HG03432 (cell line): Measurements from ENCODE around the gene ACP3.
"Not testable (repeated sequence)": the region's sequence is repeated elsewhere in the genome, so short reads cannot be mapped to it uniquely, and the experiment has no call there.

ENCODE experiments used
- ATAC-seq: cut with Tn5 transposase; IDR thresholded peaks from one replicate; pipeline ENCODE4 v1.9.1; 2021; ENCODE audit warnings: mild to moderate bottlenecking, moderate library complexity; ENCODE audit not compliant: unreplicated experiment

The ACP3 gene

DNA sequence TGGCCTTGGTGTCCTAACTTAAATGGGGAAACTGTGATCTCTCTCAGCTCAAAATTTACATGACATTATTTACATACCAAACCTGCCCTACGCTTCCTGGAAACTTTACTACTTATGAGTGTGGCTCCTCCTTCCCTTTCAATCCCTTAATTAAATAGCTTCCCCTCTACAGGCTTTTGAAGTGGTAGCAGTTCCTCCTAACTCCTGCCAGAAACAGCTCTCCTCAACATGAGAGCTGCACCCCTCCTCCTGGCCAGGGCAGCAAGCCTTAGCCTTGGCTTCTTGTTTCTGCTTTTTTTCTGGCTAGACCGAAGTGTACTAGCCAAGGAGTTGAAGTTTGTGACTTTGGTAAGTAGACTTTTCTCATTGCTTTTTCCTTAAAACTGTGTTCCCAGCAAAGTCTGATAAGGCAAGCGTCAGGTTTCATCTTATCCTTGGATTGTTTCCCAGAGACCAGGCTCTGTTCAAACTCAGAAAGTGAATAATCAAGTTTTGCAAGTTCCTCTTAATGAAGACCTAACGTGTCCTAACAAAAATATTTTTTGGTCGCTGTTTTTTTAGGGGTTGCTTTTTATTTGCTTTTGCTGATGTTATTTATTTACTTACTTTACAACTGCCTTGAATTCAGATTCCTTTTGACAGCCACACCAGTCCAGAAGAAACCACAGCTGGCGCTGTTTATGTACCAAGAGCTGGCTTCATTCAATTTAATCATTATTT lies at the start of gene ACP3:
TSS of gene ACP3 (plus strand) at position 179 of the 720 bp plus-strand sequence. CDS start at position 229, 50 bp downstream.
- no peak for ATAC-seq

DNA sequence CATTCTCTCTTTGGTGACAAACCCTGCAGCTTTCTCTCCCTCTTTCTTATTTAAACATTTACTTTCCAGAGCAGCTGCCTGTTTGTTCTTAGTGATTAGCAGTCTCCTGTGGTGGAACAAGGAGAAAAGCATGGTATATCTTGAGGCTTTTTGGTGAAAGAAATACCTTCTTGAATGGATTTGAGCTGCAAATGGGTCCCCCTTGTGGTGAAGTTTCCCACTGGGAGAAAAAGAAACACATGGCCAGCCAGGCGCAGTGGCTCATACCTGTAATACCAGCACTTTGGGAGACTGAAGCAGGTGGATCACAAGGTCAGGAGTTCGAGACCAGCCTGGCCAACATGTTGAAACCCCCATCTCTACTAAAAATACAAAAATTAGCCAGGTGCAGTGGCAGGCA lies 48.3 kb upstream of the ACP3 start:
- no peak for ATAC-seq

GRCh38 chr3:132273036-132273435 lies 44.2 kb upstream of the ACP3 start:
- no peak for ATAC-seq

GRCh38 chr3:132276228-132276906 lies 40.8 kb upstream of the ACP3 start:
- no peak for ATAC-seq

- no peak for ATAC-seq
These were observed 38.2 kb upstream of the ACP3 start for GRCh38 chr3:132279030-132279429.

DNA sequence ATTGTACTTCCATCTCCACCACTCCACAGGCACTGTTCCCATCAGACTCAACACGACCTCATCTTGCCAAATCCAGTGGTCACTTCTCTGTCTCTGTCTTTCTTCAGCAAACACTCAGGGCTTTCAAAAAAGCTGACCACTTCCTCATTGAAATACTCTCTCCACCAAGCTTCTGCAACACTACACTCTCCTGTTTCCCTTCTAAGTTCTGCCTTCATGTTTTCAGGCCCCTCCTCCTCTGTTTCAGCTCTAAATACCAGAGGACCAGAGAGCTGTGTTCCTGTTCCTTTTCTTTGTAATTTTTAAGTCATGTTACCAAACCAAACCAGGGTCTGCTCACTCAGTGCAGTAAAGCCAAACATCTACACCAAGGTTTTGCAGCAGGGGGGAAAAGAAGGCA lies 33.8 kb upstream of the ACP3 start:
- no peak for ATAC-seq

- ATAC-seq, result no peak
These were observed 33.2 kb upstream of the ACP3 start for GRCh38 chr3:132283916-132284405.

DNA sequence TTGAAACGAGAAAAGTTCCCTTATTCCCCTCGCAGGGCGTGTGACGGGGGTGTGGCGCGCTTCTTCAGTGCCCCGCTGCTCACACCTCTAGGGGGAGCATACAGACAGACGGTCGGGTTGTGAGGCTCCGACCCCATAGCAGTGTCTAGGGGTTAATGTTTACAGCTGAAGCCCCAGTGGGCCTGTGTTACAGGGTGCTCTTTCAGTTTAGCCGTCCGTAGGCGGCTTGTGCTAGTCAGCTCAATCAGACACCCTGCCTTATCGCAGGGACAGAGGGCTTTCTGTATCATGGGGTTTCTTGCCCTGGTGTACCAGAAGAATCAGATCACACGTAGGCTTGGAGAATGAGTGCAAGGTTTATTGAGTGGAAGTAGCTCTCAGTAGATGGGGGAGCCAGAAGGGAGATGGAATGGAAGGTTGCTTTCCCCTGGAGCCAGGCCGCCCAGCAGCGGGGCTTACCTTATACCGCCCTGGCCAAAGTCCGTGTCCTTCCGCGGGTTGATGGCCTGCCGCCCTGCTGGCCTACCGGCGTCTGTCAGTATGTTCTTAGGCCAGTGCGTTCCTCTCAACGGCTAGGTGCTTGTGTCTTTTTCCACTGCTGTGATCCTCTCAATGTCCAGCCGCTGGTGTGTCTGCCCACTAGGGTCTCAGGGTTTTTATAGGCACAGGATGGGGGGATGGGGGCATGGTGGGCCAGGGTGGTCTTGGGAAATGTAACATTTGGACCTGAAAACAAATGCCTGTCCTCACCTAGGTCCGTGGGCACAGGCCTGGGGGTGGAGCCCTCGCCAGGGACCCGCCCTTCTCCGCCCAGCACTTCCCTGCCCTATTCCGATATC lies 32.2 kb upstream of the ACP3 start:
- ATAC-seq, result no peak

GRCh38 chr3:132285620-132285945 lies 31.6 kb upstream of the ACP3 start:
- ATAC-seq, result no peak

- no peak for ATAC-seq
These were observed 31.2 kb upstream of the ACP3 start for GRCh38 chr3:132286035-132286434.

GRCh38 chr3:132288357-132288756 lies 28.9 kb upstream of the ACP3 start:
- ATAC-seq, result no peak

- no peak for ATAC-seq
These were observed 27.9 kb upstream of the ACP3 start for GRCh38 chr3:132289316-132289715.

DNA sequence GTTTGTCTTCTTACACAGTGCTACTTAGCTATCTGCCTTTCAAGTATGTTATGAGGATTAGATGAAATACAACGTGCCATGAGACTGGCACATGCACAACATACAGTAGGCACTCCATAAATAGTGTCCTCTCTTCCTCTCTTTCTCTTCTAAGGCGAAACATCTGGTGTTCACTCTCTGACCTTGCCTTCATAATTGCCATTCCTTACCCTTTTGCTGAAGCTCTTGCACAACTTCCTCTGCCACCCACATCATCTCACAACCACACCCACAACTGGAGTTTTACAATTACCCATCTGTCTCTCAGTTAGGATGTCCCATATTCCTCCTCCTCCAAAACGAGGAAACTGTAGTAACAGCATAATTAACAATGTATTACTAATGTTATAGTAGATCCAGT lies 26.4 kb upstream of the ACP3 start:
- ATAC-seq, result no peak

GRCh38 chr3:132292042-132292441 lies 25.2 kb upstream of the ACP3 start:
- ATAC-seq, result no peak

- ATAC-seq, result no peak
These were observed 24.0 kb upstream of the ACP3 start for GRCh38 chr3:132293251-132293650.

- ATAC-seq, result no peak
These were observed 22.3 kb upstream of the ACP3 start for GRCh38 chr3:132294906-132295305.

DNA sequence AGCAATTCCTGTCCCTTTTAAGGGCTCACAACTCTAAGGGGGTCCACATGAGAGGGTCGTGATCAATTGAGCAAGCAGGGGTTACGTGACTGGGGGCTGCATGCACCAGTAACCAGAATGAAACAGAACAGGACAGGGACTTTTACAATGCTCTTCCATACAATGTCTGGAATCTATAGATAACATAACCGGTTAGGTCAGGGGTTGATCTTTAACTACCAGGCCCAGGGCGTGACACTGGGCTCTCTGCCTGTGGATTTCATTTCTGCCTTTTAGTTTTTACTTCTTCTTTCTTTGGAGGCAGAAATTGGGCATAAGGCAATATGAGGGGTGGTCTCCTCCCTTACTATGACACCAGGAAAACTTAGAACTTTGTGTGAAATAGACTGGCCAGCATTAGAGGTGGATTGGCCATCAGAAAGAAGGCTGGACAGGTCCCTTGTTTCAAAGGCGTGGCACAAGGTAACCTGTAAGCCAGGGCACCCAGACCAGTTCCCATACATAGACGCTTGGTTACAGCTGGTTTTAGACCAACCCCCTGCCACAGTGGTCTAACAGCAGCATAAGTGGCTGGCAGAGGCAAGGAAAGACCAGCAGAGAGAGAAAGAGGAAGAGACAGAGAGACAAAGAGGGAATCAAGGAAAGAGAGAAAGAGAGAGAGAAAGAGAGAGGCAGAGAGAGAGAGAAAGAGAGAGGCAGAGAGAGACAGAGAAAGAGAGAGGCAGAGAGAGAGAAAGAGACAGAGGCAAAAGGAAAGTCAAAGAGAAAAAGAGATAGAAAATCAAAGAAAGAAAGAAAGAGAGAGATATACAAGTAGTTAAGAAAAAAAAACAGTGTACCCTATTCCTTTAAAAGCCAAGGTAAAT lies 13.6 kb upstream of the ACP3 start:
- not testable (repeated sequence) for ATAC-seq

DNA sequence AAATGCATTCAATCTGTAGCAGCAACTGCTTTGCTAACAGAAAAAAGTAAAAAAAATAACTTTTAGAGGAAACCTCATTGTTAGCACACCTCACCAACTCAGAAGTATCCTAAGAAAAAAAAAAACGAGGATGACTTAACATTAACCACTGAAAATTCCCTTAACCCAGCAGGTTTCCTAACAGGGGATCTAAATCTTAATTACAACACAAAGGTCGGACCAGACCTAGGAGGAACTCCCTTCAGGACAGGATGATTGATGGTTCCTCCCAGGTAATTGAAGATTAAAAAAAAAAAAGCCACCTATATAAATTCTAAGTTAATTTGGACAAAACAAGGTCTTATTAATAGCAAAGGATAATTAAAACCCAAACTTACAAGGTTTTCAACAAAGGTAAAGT lies 12.9 kb upstream of the ACP3 start:
- not testable (repeated sequence) for ATAC-seq

GRCh38 chr3:132310057-132310456 lies 7.2 kb upstream of the ACP3 start:
- ATAC-seq, result not testable (repeated sequence)

DNA sequence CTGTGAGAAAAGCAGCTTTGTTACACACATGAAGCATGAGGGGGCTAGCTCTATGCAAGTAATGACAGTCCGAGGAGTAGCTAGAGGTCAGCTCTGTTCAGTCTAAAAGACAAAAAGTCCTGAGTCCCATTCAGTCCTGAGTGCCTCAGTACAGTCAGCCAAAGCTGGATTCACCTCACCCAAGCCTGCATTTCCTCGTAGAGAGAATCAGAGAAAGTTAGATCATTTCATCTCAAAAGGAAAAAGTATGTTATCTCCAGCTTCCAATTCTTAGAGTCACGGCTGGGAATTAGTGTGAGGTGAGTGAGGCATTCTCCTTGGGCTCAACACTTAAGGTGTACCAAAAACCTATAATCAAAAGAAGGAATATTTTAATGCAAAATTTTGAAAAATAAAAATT lies 5.9 kb upstream of the ACP3 start:
- no peak for ATAC-seq

- no peak for ATAC-seq
These were observed 5.4 kb upstream of the ACP3 start for GRCh38 chr3:132311841-132312240.
